Loucy (cell line): ENCODE measurements around the gene SRGAP1.

Experiments used
- H2AFZ ChIP-seq: fragments of 200-600 bp; sonication (generic); 2 replicates; pipeline ENCODE4 v1.6.0; 2016; ENCODE audit warnings: antibody characterized with exemption, mild to moderate bottlenecking, low read length, moderate library complexity
- H3F3A ChIP-seq: fragments of 200-600 bp; 2 replicates; pipeline ENCODE4 v1.6.0; 2016; ENCODE audit warnings: antibody characterized with exemption, low read depth, mild to moderate bottlenecking
- H3K27me3 ChIP-seq: fragments of 200-600 bp; sonication (generic); 2 replicates; pipeline ENCODE4 v1.6.1; 2014; ENCODE audit warnings: low read length, mild to moderate bottlenecking; ENCODE audit not compliant: insufficient read depth, poor library complexity, severe bottlenecking
- H3K36me3 ChIP-seq: fragments of 200-600 bp; sonication (generic); 2 replicates; pipeline ENCODE4 v1.6.1; 2016; ENCODE audit warnings: low read length; ENCODE audit not compliant: insufficient read depth
- H3K4me1 ChIP-seq: fragments of 200-600 bp; sonication (generic); 2 replicates; pipeline ENCODE4 v1.5.1; 2014; ENCODE audit warnings: low read length, mild to moderate bottlenecking; ENCODE audit not compliant: insufficient read depth, poor library complexity, severe bottlenecking
- H3K4me2 ChIP-seq: fragments of 200-600 bp; sonication (generic); 2 replicates; pipeline ENCODE4 v1.6.0; 2014; ENCODE audit warnings: antibody characterized with exemption, low read length, low read depth, mild to moderate bottlenecking; ENCODE audit not compliant: poor library complexity, severe bottlenecking
- H3K4me3 ChIP-seq: fragments of 200-600 bp; sonication (generic); 2 replicates; pipeline ENCODE4 v1.5.1; 2014; ENCODE audit warnings: low read length, mild to moderate bottlenecking, mixed read lengths; ENCODE audit not compliant: poor library complexity, severe bottlenecking
- H3K79me2 ChIP-seq: fragments of 200-600 bp; sonication (generic); 2 replicates; pipeline ENCODE4 v1.6.1; 2014; ENCODE audit warnings: low read length; ENCODE audit not compliant: insufficient read depth
- H3K9ac ChIP-seq: fragments of 200-600 bp; sonication (generic); 2 replicates; pipeline ENCODE4 v1.6.0; 2014; ENCODE audit warnings: mild to moderate bottlenecking, low read depth, low read length, moderate library complexity; ENCODE audit not compliant: poor library complexity, severe bottlenecking
- H3K9me2 ChIP-seq: fragments of 200-600 bp; sonication (generic); replicated peaks from 2 replicates; pipeline ENCODE4 v1.6.1; 2016; ENCODE audit warnings: low read depth, low read length, mixed read lengths
- H3K9me3 ChIP-seq: fragments of 200-600 bp; sonication (generic); 2 replicates; pipeline ENCODE4 v1.6.1; 2014; ENCODE audit warnings: mild to moderate bottlenecking, antibody characterized with exemption, low read length, low read depth; ENCODE audit not compliant: insufficient read depth
- H4K20me1 ChIP-seq: fragments of 200-600 bp; sonication (generic); 2 replicates; pipeline ENCODE4 v1.6.0; 2014; ENCODE audit warnings: antibody characterized with exemption, low read length, mild to moderate bottlenecking; ENCODE audit not compliant: insufficient read depth, poor library complexity, severe bottlenecking
- EZH2phosphoT487 ChIP-seq: fragments of 200-600 bp; IDR thresholded peaks from 2 replicates; pipeline ENCODE4 v1.6.1; 2018; ENCODE audit warnings: antibody characterized with exemption, mild to moderate bottlenecking, moderate library complexity, borderline replicate concordance
- TF ChIP-seq, protein P1 (sequence below): fragments of 200-600 bp; sonication (generic); conservative IDR thresholded peaks from 2 replicates; pipeline ENCODE4 v1.5.1; 2014; ENCODE audit warnings: mild to moderate bottlenecking, antibody characterized with exemption, low read length

SRGAP1 gene

DNA sequence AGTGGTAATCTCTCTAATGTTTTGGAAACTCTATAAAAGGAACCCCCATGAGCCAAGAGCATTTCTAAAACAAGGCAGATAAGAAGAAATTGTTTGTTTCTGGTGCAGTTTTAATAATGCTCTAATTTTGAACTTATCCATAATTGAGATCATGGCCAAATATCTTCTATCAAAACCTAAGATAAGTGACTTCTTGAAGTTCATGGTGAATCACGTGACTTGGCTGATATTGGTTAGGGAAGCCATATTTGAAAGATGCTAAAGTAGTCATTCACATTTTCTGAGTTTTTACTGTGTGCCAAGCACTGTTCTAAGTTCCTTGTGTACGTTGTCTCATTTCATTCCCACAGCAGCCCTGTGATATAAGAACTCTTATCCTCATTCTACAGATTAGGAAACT, 219.7 kb downstream of the SRGAP1 start:
- H4K20me1 ChIP-seq = no peaks in the 10 kb centered on the region
- H3K4me3 ChIP-seq = no peak overlapping the region
- no peaks in the 10 kb centered on the region for H3K4me1 ChIP-seq
- H2AFZ ChIP-seq = no peak overlapping the region
- no peak overlapping the region for H3K4me2 ChIP-seq
- no peaks in the 10 kb centered on the region for H3K9me3 ChIP-seq
- no peaks in the 10 kb centered on the region for H3K9me2 ChIP-seq
- TF ChIP-seq EZH2phosphoT487 = no peak
- TF ChIP-seq, protein P1, sequence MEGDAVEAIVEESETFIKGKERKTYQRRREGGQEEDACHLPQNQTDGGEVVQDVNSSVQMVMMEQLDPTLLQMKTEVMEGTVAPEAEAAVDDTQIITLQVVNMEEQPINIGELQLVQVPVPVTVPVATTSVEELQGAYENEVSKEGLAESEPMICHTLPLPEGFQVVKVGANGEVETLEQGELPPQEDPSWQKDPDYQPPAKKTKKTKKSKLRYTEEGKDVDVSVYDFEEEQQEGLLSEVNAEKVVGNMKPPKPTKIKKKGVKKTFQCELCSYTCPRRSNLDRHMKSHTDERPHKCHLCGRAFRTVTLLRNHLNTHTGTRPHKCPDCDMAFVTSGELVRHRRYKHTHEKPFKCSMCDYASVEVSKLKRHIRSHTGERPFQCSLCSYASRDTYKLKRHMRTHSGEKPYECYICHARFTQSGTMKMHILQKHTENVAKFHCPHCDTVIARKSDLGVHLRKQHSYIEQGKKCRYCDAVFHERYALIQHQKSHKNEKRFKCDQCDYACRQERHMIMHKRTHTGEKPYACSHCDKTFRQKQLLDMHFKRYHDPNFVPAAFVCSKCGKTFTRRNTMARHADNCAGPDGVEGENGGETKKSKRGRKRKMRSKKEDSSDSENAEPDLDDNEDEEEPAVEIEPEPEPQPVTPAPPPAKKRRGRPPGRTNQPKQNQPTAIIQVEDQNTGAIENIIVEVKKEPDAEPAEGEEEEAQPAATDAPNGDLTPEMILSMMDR = no peak
- no peaks in the 10 kb centered on the region for H3K36me3 ChIP-seq
- H3K79me2 ChIP-seq = no peaks in the 10 kb centered on the region
- H3F3A ChIP-seq = no peaks in the 10 kb centered on the region
- no peak overlapping the region for H3K9ac ChIP-seq
- H3K27me3 ChIP-seq = no peaks in the 10 kb centered on the region

DNA sequence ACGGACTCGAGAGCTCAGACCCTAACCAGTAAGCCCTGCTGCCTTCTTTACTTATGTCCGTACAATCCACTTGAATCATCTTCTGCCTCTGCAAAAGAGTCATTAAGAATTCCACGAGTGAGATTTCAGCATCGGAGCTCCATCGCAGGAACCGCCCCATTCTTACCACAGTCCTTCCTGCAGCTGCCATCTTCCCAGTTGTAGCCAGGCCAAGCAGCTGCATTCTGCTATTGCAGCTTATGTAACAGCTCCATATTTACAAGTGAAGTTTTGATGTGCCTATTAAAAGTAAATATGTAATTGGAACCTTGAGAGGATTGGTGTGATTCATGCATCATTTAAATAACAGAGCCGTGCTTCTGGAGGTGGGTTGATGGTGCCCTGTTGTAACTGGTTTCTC, 220.2 kb downstream of the SRGAP1 start:
- no peak overlapping the region for H2AFZ ChIP-seq
- no peaks in the 10 kb centered on the region for H3K79me2 ChIP-seq
- TF ChIP-seq, protein P1 = no peak
- no peak for TF ChIP-seq EZH2phosphoT487
- no peaks in the 10 kb centered on the region for H3K27me3 ChIP-seq
- no peaks in the 10 kb centered on the region for H3F3A ChIP-seq
- H3K9ac ChIP-seq = no peak overlapping the region
- no peak overlapping the region for H3K4me2 ChIP-seq
- no peaks in the 10 kb centered on the region for H3K36me3 ChIP-seq
- no peaks in the 10 kb centered on the region for H4K20me1 ChIP-seq
- H3K4me3 ChIP-seq = no peak overlapping the region
- no peaks in the 10 kb centered on the region for H3K4me1 ChIP-seq
- no peaks in the 10 kb centered on the region for H3K9me3 ChIP-seq
- H3K9me2 ChIP-seq = no peaks in the 10 kb centered on the region

DNA sequence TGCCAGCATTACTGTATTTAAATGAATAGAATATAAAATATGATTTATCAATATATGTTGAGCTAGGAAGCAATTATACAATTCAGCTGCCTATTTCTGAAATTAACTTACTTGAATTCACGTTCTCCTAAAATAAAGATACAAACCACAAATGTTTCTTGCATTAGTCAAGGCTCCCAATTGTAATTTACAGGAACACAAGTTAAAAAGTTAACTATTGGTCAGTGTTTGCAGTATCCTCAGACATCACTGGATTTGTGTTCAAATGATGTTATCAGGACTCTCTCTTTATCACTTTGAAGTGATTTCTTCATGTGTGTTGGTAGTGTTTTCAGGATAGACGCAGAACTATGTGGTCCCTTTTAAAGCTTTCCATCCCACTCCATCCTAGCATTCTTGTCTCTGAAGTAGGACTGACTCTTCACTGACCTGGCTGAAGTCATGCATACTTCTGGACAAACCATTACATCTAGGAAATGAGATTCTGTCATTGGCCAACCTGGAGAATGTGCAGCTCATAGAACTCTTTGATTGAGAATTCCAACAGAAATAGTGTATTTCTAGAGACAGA, 221.5 kb downstream of the SRGAP1 start:
- no peak for TF ChIP-seq EZH2phosphoT487
- TF ChIP-seq, protein P1 = no peak
- no peaks in the 10 kb centered on the region for H4K20me1 ChIP-seq
- no peak overlapping the region for H3K9ac ChIP-seq
- H3F3A ChIP-seq = no peaks in the 10 kb centered on the region
- no peaks in the 10 kb centered on the region for H3K9me3 ChIP-seq
- H2AFZ ChIP-seq = no peak overlapping the region
- no peak overlapping the region for H3K4me2 ChIP-seq
- H3K36me3 ChIP-seq = no peaks in the 10 kb centered on the region
- no peaks in the 10 kb centered on the region for H3K79me2 ChIP-seq
- no peaks in the 10 kb centered on the region for H3K9me2 ChIP-seq
- no peaks in the 10 kb centered on the region for H3K27me3 ChIP-seq
- no peaks in the 10 kb centered on the region for H3K4me1 ChIP-seq
- no peak overlapping the region for H3K4me3 ChIP-seq
